ENCODE measurements around the gene VPS26C.
"Not testable (repeated sequence)": the region's sequence is repeated elsewhere in the genome, so short reads cannot be mapped to it uniquely, and the experiment has no call there.

The VPS26C gene

GRCh38 chr21:37281579-37281978 lies 14.4 kb upstream of the VPS26C start:
- Histone ChIP-seq H3K9me3 (ENCODE audit: control insufficient read depth, low read length) (no peaks in the 10 kb centered on the region), H3K36me3 (ENCODE audit: control insufficient read depth, insufficient read depth, low read length) (no peaks in the 10 kb centered on the region), H3K4me3 (ENCODE audit: insufficient read depth, low read depth, low read length) (no peak overlapping the region), H3K27ac (ENCODE audit: insufficient read depth, low read depth, low read length, poor library complexity, severe bottlenecking) (no peak overlapping the region), H3K4me1 (ENCODE audit: control insufficient read depth, insufficient read depth, low read length) (no peaks in the 10 kb centered on the region), H3K27me3 (ENCODE audit: control insufficient read depth, insufficient read depth, low read length, poor library complexity, severe bottlenecking) (no peaks in the 10 kb centered on the region)
- 55 to 58% methylated on average over 9 to 10 of the region's 10 CpGs for WGBS, 2 experiments

- H3K9me3 ChIP-seq (ENCODE audit: control insufficient read depth, low read length); H3K4me1 ChIP-seq (ENCODE audit: control insufficient read depth, insufficient read depth, low read length); H3K4me3 ChIP-seq (ENCODE audit: insufficient read depth, low read depth, low read length); H3K36me3 ChIP-seq (ENCODE audit: control insufficient read depth, insufficient read depth, low read length); H3K27ac ChIP-seq (ENCODE audit: insufficient read depth, low read depth, low read length, poor library complexity, severe bottlenecking); H3K27me3 ChIP-seq (ENCODE audit: control insufficient read depth, insufficient read depth, low read length, poor library complexity, severe bottlenecking): not testable (repeated sequence)
- 88 to 91% methylated on average over 4 of the region's 4 CpGs for WGBS, 2 experiments
These were observed 12.1 kb upstream of the VPS26C start for GRCh38 chr21:37279271-37279670.

GRCh38 chr21:37278199-37278598 lies 11.1 kb upstream of the VPS26C start:
- H3K4me3 ChIP-seq (ENCODE audit: insufficient read depth, low read depth, low read length): no peak overlapping the region
- no peaks in the 10 kb centered on the region for H3K36me3 ChIP-seq (ENCODE audit: control insufficient read depth, insufficient read depth, low read length)
- peaks cover 3% of the 10 kb centered on the region for H3K4me1 ChIP-seq (ENCODE audit: control insufficient read depth, insufficient read depth, low read length)
- no peaks in the 10 kb centered on the region for H3K27me3 ChIP-seq (ENCODE audit: control insufficient read depth, insufficient read depth, low read length, poor library complexity, severe bottlenecking)
- WGBS, 2 experiments: 90 to 97% methylated on average over 5 of the region's 7 CpGs
- no peaks in the 10 kb centered on the region for H3K9me3 ChIP-seq (ENCODE audit: control insufficient read depth, low read length)
- no peak overlapping the region for H3K27ac ChIP-seq (ENCODE audit: insufficient read depth, low read depth, low read length, poor library complexity, severe bottlenecking)

- H3K4me3 ChIP-seq (ENCODE audit: insufficient read depth, low read depth, low read length): no peak overlapping the region
- H3K27me3 ChIP-seq (ENCODE audit: control insufficient read depth, insufficient read depth, low read length, poor library complexity, severe bottlenecking): no peaks in the 10 kb centered on the region
- H3K27ac ChIP-seq (ENCODE audit: insufficient read depth, low read depth, low read length, poor library complexity, severe bottlenecking): no peak overlapping the region
- peaks cover 3% of the 10 kb centered on the region for H3K4me1 ChIP-seq (ENCODE audit: control insufficient read depth, insufficient read depth, low read length)
- 93 to 94% methylated on average over 3 of the region's 3 CpGs for WGBS, 2 experiments
- H3K9me3 ChIP-seq (ENCODE audit: control insufficient read depth, low read length): no peaks in the 10 kb centered on the region
- H3K36me3 ChIP-seq (ENCODE audit: control insufficient read depth, insufficient read depth, low read length): no peaks in the 10 kb centered on the region
These were observed 9.2 kb upstream of the VPS26C start for GRCh38 chr21:37276377-37276776.

GRCh38 chr21:37273911-37274690 lies 7.0 kb upstream of the VPS26C start:
- no peaks in the 10 kb centered on the region for H3K36me3 ChIP-seq (ENCODE audit: control insufficient read depth, insufficient read depth, low read length)
- 55 to 64% methylated on average over 7 to 9 of the region's 9 CpGs for WGBS, 2 experiments

GRCh38 chr21:37273440-37273839 lies 6.3 kb upstream of the VPS26C start:
- WGBS, 2 experiments: 50% methylated on average over 1 of the region's 1 CpG
- Histone ChIP-seq H3K4me1 (ENCODE audit: control insufficient read depth, insufficient read depth, low read length) (peaks cover 3% of the 10 kb centered on the region), H3K36me3 (ENCODE audit: control insufficient read depth, insufficient read depth, low read length) (no peaks in the 10 kb centered on the region), H3K27me3 (ENCODE audit: control insufficient read depth, insufficient read depth, low read length, poor library complexity, severe bottlenecking) (no peaks in the 10 kb centered on the region), H3K9me3 (ENCODE audit: control insufficient read depth, low read length) (no peaks in the 10 kb centered on the region), H3K4me3 (ENCODE audit: insufficient read depth, low read depth, low read length) (no peak overlapping the region), H3K27ac (ENCODE audit: insufficient read depth, low read depth, low read length, poor library complexity, severe bottlenecking) (no peak overlapping the region)

More at GRCh38 chr21:37273911-37274690, 7.0 kb upstream of the VPS26C start:
- H3K4me1 ChIP-seq (ENCODE audit: control insufficient read depth, insufficient read depth, low read length): peaks cover 3% of the 10 kb centered on the region
- H3K9me3 ChIP-seq (ENCODE audit: control insufficient read depth, low read length): no peaks in the 10 kb centered on the region
- H3K4me3 ChIP-seq (ENCODE audit: insufficient read depth, low read depth, low read length): no peak overlapping the region
- no peak overlapping the region for H3K27ac ChIP-seq (ENCODE audit: insufficient read depth, low read depth, low read length, poor library complexity, severe bottlenecking)
- no peaks in the 10 kb centered on the region for H3K27me3 ChIP-seq (ENCODE audit: control insufficient read depth, insufficient read depth, low read length, poor library complexity, severe bottlenecking)

GRCh38 chr21:37272897-37273296 lies 5.8 kb upstream of the VPS26C start:
- no peaks in the 10 kb centered on the region for H3K36me3 ChIP-seq (ENCODE audit: control insufficient read depth, insufficient read depth, low read length)
- H3K4me3 ChIP-seq (ENCODE audit: insufficient read depth, low read depth, low read length): no peak overlapping the region
- H3K27me3 ChIP-seq (ENCODE audit: control insufficient read depth, insufficient read depth, low read length, poor library complexity, severe bottlenecking): no peaks in the 10 kb centered on the region
- no peaks in the 10 kb centered on the region for H3K9me3 ChIP-seq (ENCODE audit: control insufficient read depth, low read length)
- peaks cover 3% of the 10 kb centered on the region for H3K4me1 ChIP-seq (ENCODE audit: control insufficient read depth, insufficient read depth, low read length)
- 92 to 97% methylated on average over 5 of the region's 6 CpGs for WGBS, 2 experiments
- H3K27ac ChIP-seq (ENCODE audit: insufficient read depth, low read depth, low read length, poor library complexity, severe bottlenecking): no peak overlapping the region

- Histone ChIP-seq H3K27me3 (ENCODE audit: control insufficient read depth, insufficient read depth, low read length, poor library complexity, severe bottlenecking) (no peaks in the 10 kb centered on the region), H3K27ac (ENCODE audit: insufficient read depth, low read depth, low read length, poor library complexity, severe bottlenecking) (no peak overlapping the region), H3K9me3 (ENCODE audit: control insufficient read depth, low read length) (no peaks in the 10 kb centered on the region), H3K4me1 (ENCODE audit: control insufficient read depth, insufficient read depth, low read length) (peaks cover 6% of the 10 kb centered on the region), H3K4me3 (ENCODE audit: insufficient read depth, low read depth, low read length) (no peak overlapping the region), H3K36me3 (ENCODE audit: control insufficient read depth, insufficient read depth, low read length) (no peaks in the 10 kb centered on the region)
- WGBS, 2 experiments: 87 to 89% methylated on average over 8 of the region's 8 CpGs
These were observed 3.6 kb upstream of the VPS26C start for GRCh38 chr21:37270576-37271365.

- Histone ChIP-seq H3K36me3 (ENCODE audit: control insufficient read depth, insufficient read depth, low read length) (no peaks in the 10 kb centered on the region), H3K4me3 (ENCODE audit: insufficient read depth, low read depth, low read length) (no peak overlapping the region), H3K4me1 (ENCODE audit: control insufficient read depth, insufficient read depth, low read length) (peaks cover 6% of the 10 kb centered on the region), H3K9me3 (ENCODE audit: control insufficient read depth, low read length) (no peaks in the 10 kb centered on the region), H3K27ac (ENCODE audit: insufficient read depth, low read depth, low read length, poor library complexity, severe bottlenecking) (no peak overlapping the region), H3K27me3 (ENCODE audit: control insufficient read depth, insufficient read depth, low read length, poor library complexity, severe bottlenecking) (no peaks in the 10 kb centered on the region)
- WGBS, 2 experiments: 94 to 97% methylated on average over 11 of the region's 11 CpGs
These were observed 2.3 kb upstream of the VPS26C start for GRCh38 chr21:37269481-37269880.

- H3K36me3 ChIP-seq (ENCODE audit: control insufficient read depth, insufficient read depth, low read length): no peaks in the 10 kb centered on the region
- H3K27me3 ChIP-seq (ENCODE audit: control insufficient read depth, insufficient read depth, low read length, poor library complexity, severe bottlenecking): no peaks in the 10 kb centered on the region
- H3K4me3 ChIP-seq (ENCODE audit: insufficient read depth, low read depth, low read length): peak overlapping the region; percentile 85
- WGBS, 2 experiments: 2 to 3% methylated on average over 7 of the region's 7 CpGs
- H3K27ac ChIP-seq (ENCODE audit: insufficient read depth, low read depth, low read length, poor library complexity, severe bottlenecking): peak overlapping the region; percentile 98
- peaks cover 4% of the 10 kb centered on the region for H3K4me1 ChIP-seq (ENCODE audit: control insufficient read depth, insufficient read depth, low read length)
- no peaks in the 10 kb centered on the region for H3K9me3 ChIP-seq (ENCODE audit: control insufficient read depth, low read length)
These were observed 1.0 kb upstream of the VPS26C start for GRCh38 chr21:37268186-37268503.

Data from ectodermal cell (in vitro differentiated cells).